ENCODE data around the gene S100A2.

S100A2 gene

DNA sequence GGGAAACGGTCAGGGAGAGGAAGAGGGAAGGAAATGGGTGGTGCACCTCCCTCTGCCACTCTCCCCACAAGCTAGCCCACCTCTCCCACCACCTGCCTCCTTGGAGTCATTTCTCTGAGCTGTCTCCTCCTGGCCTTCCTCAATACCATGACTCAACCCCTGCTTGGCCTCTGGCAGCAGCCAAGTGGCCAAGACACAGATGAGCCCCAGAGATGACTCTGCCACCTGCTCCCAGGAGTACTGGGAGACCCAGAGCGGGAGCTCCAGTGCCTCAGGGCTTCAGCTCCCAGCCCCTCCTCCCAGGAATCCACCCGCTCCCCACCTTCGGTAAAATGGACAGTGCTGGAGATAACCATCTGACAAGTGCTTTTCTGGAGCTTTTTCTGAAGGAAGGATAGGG lies 44.7 kb upstream of the S100A2 start:
- no peaks in the 10 kb centered on the region for H3K9me3 ChIP-seq (ENCODE audit: insufficient read depth, low read depth, low read length)
- TF ChIP-seq EZH2phosphoT487 (IDR thresholded peaks at IDR 0.05; ENCODE audit: borderline replicate concordance) = no peak
- TF ChIP-seq, protein P1, sequence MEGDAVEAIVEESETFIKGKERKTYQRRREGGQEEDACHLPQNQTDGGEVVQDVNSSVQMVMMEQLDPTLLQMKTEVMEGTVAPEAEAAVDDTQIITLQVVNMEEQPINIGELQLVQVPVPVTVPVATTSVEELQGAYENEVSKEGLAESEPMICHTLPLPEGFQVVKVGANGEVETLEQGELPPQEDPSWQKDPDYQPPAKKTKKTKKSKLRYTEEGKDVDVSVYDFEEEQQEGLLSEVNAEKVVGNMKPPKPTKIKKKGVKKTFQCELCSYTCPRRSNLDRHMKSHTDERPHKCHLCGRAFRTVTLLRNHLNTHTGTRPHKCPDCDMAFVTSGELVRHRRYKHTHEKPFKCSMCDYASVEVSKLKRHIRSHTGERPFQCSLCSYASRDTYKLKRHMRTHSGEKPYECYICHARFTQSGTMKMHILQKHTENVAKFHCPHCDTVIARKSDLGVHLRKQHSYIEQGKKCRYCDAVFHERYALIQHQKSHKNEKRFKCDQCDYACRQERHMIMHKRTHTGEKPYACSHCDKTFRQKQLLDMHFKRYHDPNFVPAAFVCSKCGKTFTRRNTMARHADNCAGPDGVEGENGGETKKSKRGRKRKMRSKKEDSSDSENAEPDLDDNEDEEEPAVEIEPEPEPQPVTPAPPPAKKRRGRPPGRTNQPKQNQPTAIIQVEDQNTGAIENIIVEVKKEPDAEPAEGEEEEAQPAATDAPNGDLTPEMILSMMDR (conservative IDR thresholded peaks at IDR 0.05; ENCODE audit: low read length) = no peak
- no peak overlapping the region for H3K9ac ChIP-seq (ENCODE audit: low read depth, low read length, poor library complexity, severe bottlenecking)
- no peak overlapping the region for H3K4me3 ChIP-seq (ENCODE audit: low read length, poor library complexity, severe bottlenecking)
- no peak overlapping the region for H2AFZ ChIP-seq (ENCODE audit: low read length)
- no peaks in the 10 kb centered on the region for H3K9me2 ChIP-seq (replicated peaks; ENCODE audit: low read depth, low read length)
- H3K4me1 ChIP-seq (ENCODE audit: insufficient read depth, low read length, poor library complexity, severe bottlenecking) = no peaks in the 10 kb centered on the region
- H4K20me1 ChIP-seq (ENCODE audit: insufficient read depth, low read length, poor library complexity, severe bottlenecking) = no peaks in the 10 kb centered on the region
- H3K27me3 ChIP-seq (ENCODE audit: insufficient read depth, low read length, poor library complexity, severe bottlenecking) = no peaks in the 10 kb centered on the region
- H3K36me3 ChIP-seq (ENCODE audit: insufficient read depth, low read length) = no peaks in the 10 kb centered on the region
- H3F3A ChIP-seq (ENCODE audit: low read depth) = no peaks in the 10 kb centered on the region
- H3K4me2 ChIP-seq (ENCODE audit: low read depth, low read length, poor library complexity, severe bottlenecking) = no peak overlapping the region
- H3K79me2 ChIP-seq (ENCODE audit: insufficient read depth, low read length) = no peaks in the 10 kb centered on the region

GRCh38 chr1:153609585-153609907 lies 43.9 kb upstream of the S100A2 start:
- Histone ChIP-seq H3K9me2 (replicated peaks; ENCODE audit: low read depth, low read length) (no peaks in the 10 kb centered on the region), H3K4me3 (ENCODE audit: low read length, poor library complexity, severe bottlenecking) (no peak overlapping the region), H3K27me3 (ENCODE audit: insufficient read depth, low read length, poor library complexity, severe bottlenecking) (no peaks in the 10 kb centered on the region), H2AFZ (ENCODE audit: low read length) (no peak overlapping the region), H3K4me2 (ENCODE audit: low read depth, low read length, poor library complexity, severe bottlenecking) (no peak overlapping the region), H3K9ac (ENCODE audit: low read depth, low read length, poor library complexity, severe bottlenecking) (no peak overlapping the region), H4K20me1 (ENCODE audit: insufficient read depth, low read length, poor library complexity, severe bottlenecking) (no peaks in the 10 kb centered on the region), H3K36me3 (ENCODE audit: insufficient read depth, low read length) (no peaks in the 10 kb centered on the region), H3K79me2 (ENCODE audit: insufficient read depth, low read length) (no peaks in the 10 kb centered on the region), H3F3A (ENCODE audit: low read depth) (no peaks in the 10 kb centered on the region), H3K9me3 (ENCODE audit: insufficient read depth, low read depth, low read length) (no peaks in the 10 kb centered on the region), H3K4me1 (ENCODE audit: insufficient read depth, low read length, poor library complexity, severe bottlenecking) (no peaks in the 10 kb centered on the region)
- TF ChIP-seq, protein P1 (conservative IDR thresholded peaks at IDR 0.05; ENCODE audit: low read length) = no peak
- TF ChIP-seq EZH2phosphoT487 (IDR thresholded peaks at IDR 0.05; ENCODE audit: borderline replicate concordance) = no peak

- no peak for TF ChIP-seq EZH2phosphoT487 (IDR thresholded peaks at IDR 0.05; ENCODE audit: borderline replicate concordance)
- TF ChIP-seq, protein P1 (conservative IDR thresholded peaks at IDR 0.05; ENCODE audit: low read length) = no peak
- H3K4me1 ChIP-seq (ENCODE audit: insufficient read depth, low read length, poor library complexity, severe bottlenecking) = no peaks in the 10 kb centered on the region
- no peak overlapping the region for H2AFZ ChIP-seq (ENCODE audit: low read length)
- H3K4me2 ChIP-seq (ENCODE audit: low read depth, low read length, poor library complexity, severe bottlenecking) = no peak overlapping the region
- H4K20me1 ChIP-seq (ENCODE audit: insufficient read depth, low read length, poor library complexity, severe bottlenecking) = no peaks in the 10 kb centered on the region
- H3K9me3 ChIP-seq (ENCODE audit: insufficient read depth, low read depth, low read length) = no peaks in the 10 kb centered on the region
- H3K79me2 ChIP-seq (ENCODE audit: insufficient read depth, low read length) = no peaks in the 10 kb centered on the region
- no peaks in the 10 kb centered on the region for H3K36me3 ChIP-seq (ENCODE audit: insufficient read depth, low read length)
- H3K4me3 ChIP-seq (ENCODE audit: low read length, poor library complexity, severe bottlenecking) = no peak overlapping the region
- no peaks in the 10 kb centered on the region for H3K27me3 ChIP-seq (ENCODE audit: insufficient read depth, low read length, poor library complexity, severe bottlenecking)
- no peak overlapping the region for H3K9ac ChIP-seq (ENCODE audit: low read depth, low read length, poor library complexity, severe bottlenecking)
- H3K9me2 ChIP-seq (replicated peaks; ENCODE audit: low read depth, low read length) = no peaks in the 10 kb centered on the region
- no peaks in the 10 kb centered on the region for H3F3A ChIP-seq (ENCODE audit: low read depth)
These were observed 43.3 kb upstream of the S100A2 start for GRCh38 chr1:153608742-153609584.
